T-helper 22 cell (primary cell): Measurements from ENCODE around the gene BLOC1S1.
"Not testable (repeated sequence)": the region's sequence is repeated elsewhere in the genome, so short reads cannot be mapped to it uniquely, and the experiment has no call there.

Source experiments
- DNase-seq: peaks from one replicate; pipeline ENCODE4 v3.0.0-alpha.2; 2020; ENCODE audit warnings: low read depth

BLOC1S1 gene

GRCh38 chr12:55745361-55746173 is 29.7 kb downstream of the BLOC1S1 start:
- no peak for DNase-seq

- no peak for DNase-seq
Observed at GRCh38 chr12:55746174-55746912, 30.5 kb downstream of the BLOC1S1 start.

GRCh38 chr12:55746913-55747231 is 31.0 kb downstream of the BLOC1S1 start:
- DNase-seq, result no peak

GRCh38 chr12:55748230-55748993 is 32.6 kb downstream of the BLOC1S1 start:
- no peak for DNase-seq

GRCh38 chr12:55755246-55755645 is 39.4 kb downstream of the BLOC1S1 start:
- DNase-seq, result no peak

GRCh38 chr12:55757701-55758100 is 41.9 kb downstream of the BLOC1S1 start:
- DNase-seq, result no peak

- DNase-seq, result not testable (repeated sequence)
Observed at GRCh38 chr12:55758575-55758974, 42.7 kb downstream of the BLOC1S1 start.

- DNase-seq, result no peak
Observed at GRCh38 chr12:55760663-55761062, 44.8 kb downstream of the BLOC1S1 start.

- no peak for DNase-seq
Observed at GRCh38 chr12:55762646-55763045, 46.8 kb downstream of the BLOC1S1 start.

- DNase-seq, result no peak
Observed at GRCh38 chr12:55765736-55766290, 50.0 kb downstream of the BLOC1S1 start.

- no peak for DNase-seq
Observed at GRCh38 chr12:55767156-55767555, 51.3 kb downstream of the BLOC1S1 start.
